Activated CD4-positive, alpha-beta memory T cell treated with anti-CD3 and anti-CD28 coated beads, Interleukin-2, amount 10 ng/mL, durations not matched to agents 7 days and 5 days (primary cell): ENCODE data around the gene GRIK2. TPM values are rescaled to one million over a fixed set of nuclear protein-coding genes. Genes with fewer than 3 reads are reported as not detected.

Experiments
- CTCF ChIA-PET: fragments of 350-600 bp; sonication (Branson Sonifier 250); formaldehyde crosslinking; loops from one replicate; lab custom pipeline; 2021; ENCODE audit warnings: antibody characterized with exemption, inconsistent platforms; lab: Charles Lee
- POLR2A ChIA-PET: fragments of 350-600 bp; sonication (Branson Sonifier 250); formaldehyde crosslinking; loops from one replicate; lab custom pipeline; 2021; ENCODE audit warnings: antibody characterized with exemption; lab: Charles Lee
- DNase-seq: peaks from one replicate; pipeline ENCODE4 v3.0.0-alpha.2; 2020
- H3K27ac Mint-ChIP-seq: one replicate; pipeline ENCODE4 v1.8.0; 2021; ENCODE audit warnings: mild to moderate bottlenecking, mixed read lengths
- H3K27me3 Mint-ChIP-seq: one replicate; pipeline ENCODE4 v1.8.0; 2021; ENCODE audit warnings: mixed read lengths
- H3K36me3 Mint-ChIP-seq: one replicate; pipeline ENCODE4 v1.8.0; 2021; ENCODE audit warnings: low read depth, mixed read lengths
- H3K4me1 Mint-ChIP-seq: one replicate; pipeline ENCODE4 v1.8.0; 2021; ENCODE audit warnings: mixed read lengths
- H3K4me3 Mint-ChIP-seq: one replicate; pipeline ENCODE4 v1.8.0; 2021; ENCODE audit warnings: mild to moderate bottlenecking, mixed read lengths
- H3K9me3 Mint-ChIP-seq: one replicate; pipeline ENCODE4 v1.8.0; 2021; ENCODE audit warnings: mixed read lengths
- total RNA-seq, 2 experiments: library from RNA; stranded (reverse); gene quantifications; one replicate each; pipeline ENCODE4 v1.2.3, GENCODE V29; 2021

Gene GRIK2
- total RNA-seq, 2 experiments from 2014 or later, result not detected

DNA sequence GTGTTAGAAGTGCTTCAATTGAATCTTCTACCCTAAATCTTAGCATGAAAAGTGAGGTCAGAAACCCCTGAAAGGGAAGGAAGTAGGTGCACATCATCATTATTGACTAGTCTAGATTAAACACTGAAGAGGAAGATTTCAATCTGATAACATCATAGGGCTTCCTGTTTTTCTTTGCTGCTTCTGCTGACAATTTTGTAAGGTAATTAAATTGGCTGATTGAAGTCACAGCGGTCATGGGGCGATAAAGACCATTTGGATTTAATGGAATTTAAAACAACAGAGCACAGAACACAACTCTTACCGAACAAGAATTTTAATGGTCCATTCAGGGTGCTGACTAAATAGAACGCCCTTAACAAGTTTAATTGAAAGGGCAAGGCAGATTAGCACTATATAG, 11.3 kb downstream of the GRIK2 start:
- ChIA-PET POLR2A (no interaction called here), CTCF (no interaction called here)
- Mint-ChIP-seq H3K27me3 (peaks cover 31% of the 10 kb centered on the region), H3K27ac (no peak overlapping the region), H3K9me3 (peaks cover 2% of the 10 kb centered on the region), H3K4me1 (peaks cover 1% of the 10 kb centered on the region), H3K4me3 (no peak overlapping the region), H3K36me3 (peaks cover 3% of the 10 kb centered on the region)
- no peak for DNase-seq

GRCh38 chr6:101413773-101414172, 20.3 kb downstream of the GRIK2 start:
- ChIA-PET POLR2A (no interaction called here), CTCF (no interaction called here)
- DNase-seq, result no peak
- Mint-ChIP-seq H3K4me3 (no peak overlapping the region), H3K36me3 (no peaks in the 10 kb centered on the region), H3K9me3 (no peaks in the 10 kb centered on the region), H3K27me3 (no peaks in the 10 kb centered on the region), H3K27ac (no peak overlapping the region), H3K4me1 (no peaks in the 10 kb centered on the region)

GRCh38 chr6:101417900-101418299, 24.4 kb downstream of the GRIK2 start:
- no peak for DNase-seq
- no peak overlapping the region for H3K27ac Mint-ChIP-seq
- H3K4me1 Mint-ChIP-seq, result no peaks in the 10 kb centered on the region
- no peak overlapping the region for H3K4me3 Mint-ChIP-seq
- H3K36me3 Mint-ChIP-seq, result no peaks in the 10 kb centered on the region
- no peaks in the 10 kb centered on the region for H3K9me3 Mint-ChIP-seq
- CTCF ChIA-PET, result no interaction called here
- H3K27me3 Mint-ChIP-seq, result no peaks in the 10 kb centered on the region
- POLR2A ChIA-PET, result no interaction called here

DNA sequence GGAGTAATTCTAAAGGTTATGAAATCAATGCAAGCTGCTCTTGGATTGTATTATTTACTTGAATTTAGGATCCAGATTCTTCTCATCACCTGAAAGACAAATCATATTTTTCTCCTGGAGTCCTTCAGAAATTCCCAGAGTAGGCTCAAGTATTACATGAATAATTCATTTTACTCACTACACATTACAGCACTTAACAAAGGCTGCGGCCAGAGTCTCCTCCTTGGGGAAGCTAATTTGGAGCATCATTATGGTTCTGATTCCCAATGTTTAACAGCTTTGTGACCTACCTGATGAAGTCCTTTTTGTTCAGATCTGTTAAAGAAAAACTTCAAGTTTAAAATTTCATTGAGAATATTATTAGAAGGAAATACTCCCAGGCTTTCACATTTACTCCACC, 28.7 kb downstream of the GRIK2 start:
- no peaks in the 10 kb centered on the region for H3K9me3 Mint-ChIP-seq
- no peak overlapping the region for H3K4me3 Mint-ChIP-seq
- DNase-seq, result no peak
- no peak overlapping the region for H3K27ac Mint-ChIP-seq
- H3K4me1 Mint-ChIP-seq, result no peaks in the 10 kb centered on the region
- POLR2A ChIA-PET, result no interaction called here
- CTCF ChIA-PET, result no interaction called here
- H3K36me3 Mint-ChIP-seq, result no peaks in the 10 kb centered on the region
- H3K27me3 Mint-ChIP-seq, result no peaks in the 10 kb centered on the region

DNA sequence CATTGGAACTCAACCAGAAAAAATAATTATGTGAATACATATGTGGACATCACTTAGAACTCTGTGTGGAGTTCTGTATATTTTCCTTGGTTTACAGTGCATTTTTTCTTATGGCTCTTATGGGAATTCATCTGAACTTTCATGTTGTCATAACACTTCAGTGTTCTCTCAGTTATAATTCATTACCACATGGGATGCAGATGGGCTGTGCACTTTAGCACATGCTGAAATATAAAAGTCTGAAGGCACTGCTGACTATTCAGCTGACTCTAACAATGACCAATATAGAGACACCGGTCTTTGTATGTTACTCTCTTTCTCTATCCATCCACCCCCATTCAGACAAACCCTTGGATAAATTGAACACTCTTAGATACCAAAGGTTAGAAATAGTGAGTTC, 29.3 kb downstream of the GRIK2 start:
- H3K9me3 Mint-ChIP-seq, result no peaks in the 10 kb centered on the region
- ChIA-PET CTCF (no interaction called here), POLR2A (no interaction called here)
- H3K27me3 Mint-ChIP-seq, result no peaks in the 10 kb centered on the region
- no peak for DNase-seq
- no peak overlapping the region for H3K4me3 Mint-ChIP-seq
- H3K36me3 Mint-ChIP-seq, result no peaks in the 10 kb centered on the region
- H3K4me1 Mint-ChIP-seq, result no peaks in the 10 kb centered on the region
- H3K27ac Mint-ChIP-seq, result no peak overlapping the region

- H3K4me3 Mint-ChIP-seq, result no peak overlapping the region
- no peaks in the 10 kb centered on the region for H3K36me3 Mint-ChIP-seq
- H3K27ac Mint-ChIP-seq, result no peak overlapping the region
- ChIA-PET CTCF (no interaction called here), POLR2A (no interaction called here)
- H3K27me3 Mint-ChIP-seq, result no peaks in the 10 kb centered on the region
- no peak for DNase-seq
- no peaks in the 10 kb centered on the region for H3K9me3 Mint-ChIP-seq
- no peaks in the 10 kb centered on the region for H3K4me1 Mint-ChIP-seq
Measured at GRCh38 chr6:101429270-101429669, 35.8 kb downstream of the GRIK2 start.

DNA sequence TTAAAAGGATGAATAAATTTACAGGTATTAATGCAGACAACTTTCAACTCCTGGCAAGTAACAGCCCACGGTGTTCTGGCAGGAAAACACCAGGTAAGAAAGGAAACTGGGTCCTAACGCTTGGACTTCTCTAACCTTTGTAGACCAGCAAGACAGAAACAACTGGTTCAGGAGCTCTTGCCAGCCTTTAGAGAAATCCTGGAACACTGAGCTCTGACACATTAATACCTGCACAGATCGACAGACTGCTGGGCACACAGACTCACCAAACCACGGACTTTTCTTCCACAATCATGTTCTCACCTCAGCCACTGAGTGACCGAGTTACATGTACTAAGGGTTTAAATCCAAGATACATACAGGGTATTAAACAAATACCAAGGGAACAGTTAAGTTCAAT, 36.3 kb downstream of the GRIK2 start:
- no peaks in the 10 kb centered on the region for H3K36me3 Mint-ChIP-seq
- no peak overlapping the region for H3K27ac Mint-ChIP-seq
- H3K9me3 Mint-ChIP-seq, result no peaks in the 10 kb centered on the region
- DNase-seq, result no peak
- POLR2A ChIA-PET, result no interaction called here
- H3K4me3 Mint-ChIP-seq, result no peak overlapping the region
- CTCF ChIA-PET, result no interaction called here
- no peaks in the 10 kb centered on the region for H3K4me1 Mint-ChIP-seq
- no peaks in the 10 kb centered on the region for H3K27me3 Mint-ChIP-seq

GRCh38 chr6:101433141-101433540, 39.6 kb downstream of the GRIK2 start:
- no peak for DNase-seq
- Mint-ChIP-seq H3K9me3 (no peaks in the 10 kb centered on the region), H3K4me1 (no peaks in the 10 kb centered on the region), H3K27ac (no peak overlapping the region), H3K27me3 (no peaks in the 10 kb centered on the region), H3K36me3 (no peaks in the 10 kb centered on the region), H3K4me3 (no peak overlapping the region)
- ChIA-PET POLR2A (no interaction called here), CTCF (no interaction called here)

DNA sequence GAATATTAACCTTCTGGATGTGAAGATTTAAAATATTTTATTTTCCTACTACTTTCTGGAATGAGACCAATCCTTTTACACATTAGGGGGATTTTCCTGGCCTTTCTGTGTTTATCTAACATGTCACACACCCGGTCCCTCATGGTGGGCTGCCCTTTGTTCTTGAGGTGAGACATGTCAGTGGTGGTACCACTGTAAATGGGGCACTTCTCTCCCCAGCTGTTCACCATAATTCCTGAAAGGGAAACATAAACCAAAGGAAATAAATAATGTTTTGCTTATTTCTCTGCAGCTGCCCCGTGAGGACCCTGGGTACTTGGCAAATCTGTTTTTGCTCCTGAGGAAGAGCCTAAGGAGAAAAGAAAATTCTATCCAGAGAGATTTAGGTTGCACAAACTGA, 41.1 kb downstream of the GRIK2 start:
- no peak overlapping the region for H3K4me3 Mint-ChIP-seq
- ChIA-PET POLR2A (no interaction called here), CTCF (no interaction called here)
- H3K9me3 Mint-ChIP-seq, result no peaks in the 10 kb centered on the region
- no peak overlapping the region for H3K27ac Mint-ChIP-seq
- H3K36me3 Mint-ChIP-seq, result no peaks in the 10 kb centered on the region
- no peaks in the 10 kb centered on the region for H3K4me1 Mint-ChIP-seq
- no peak for DNase-seq
- H3K27me3 Mint-ChIP-seq, result no peaks in the 10 kb centered on the region

GRCh38 chr6:101435038-101435437, 41.5 kb downstream of the GRIK2 start:
- POLR2A ChIA-PET, result no interaction called here

DNA sequence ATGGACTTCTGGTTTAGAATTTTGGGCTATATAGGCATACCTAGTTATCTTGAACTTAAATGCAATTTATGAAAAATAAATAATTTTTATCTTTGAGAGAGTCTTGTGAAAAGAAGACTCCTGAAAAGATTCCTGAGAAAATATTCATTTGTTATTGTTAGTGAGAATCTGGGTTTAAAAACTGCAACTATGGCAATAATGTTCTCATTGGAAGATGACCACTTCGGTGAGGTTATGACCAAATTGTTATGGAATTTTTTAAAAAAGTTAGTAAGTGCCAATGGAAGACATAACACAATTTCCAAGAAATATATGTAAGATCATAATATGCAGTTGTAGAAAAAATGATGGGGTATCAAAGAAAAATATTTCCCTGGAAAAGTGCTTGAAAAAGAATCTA, 46.3 kb downstream of the GRIK2 start:
- H3K4me3 Mint-ChIP-seq, result no peak overlapping the region
- POLR2A ChIA-PET, result no interaction called here
- DNase-seq, result no peak
- H3K27ac Mint-ChIP-seq, result no peak overlapping the region
- no peaks in the 10 kb centered on the region for H3K4me1 Mint-ChIP-seq
- no peaks in the 10 kb centered on the region for H3K27me3 Mint-ChIP-seq
- CTCF ChIA-PET, result no interaction called here
- peaks cover 6% of the 10 kb centered on the region for H3K9me3 Mint-ChIP-seq
- H3K36me3 Mint-ChIP-seq, result no peaks in the 10 kb centered on the region

More at GRCh38 chr6:101435038-101435437, 41.5 kb downstream of the GRIK2 start:
- CTCF ChIA-PET, result no interaction called here
- Mint-ChIP-seq H3K27me3 (no peaks in the 10 kb centered on the region), H3K4me1 (no peaks in the 10 kb centered on the region), H3K36me3 (no peaks in the 10 kb centered on the region), H3K4me3 (no peak overlapping the region), H3K9me3 (no peaks in the 10 kb centered on the region), H3K27ac (no peak overlapping the region)
- no peak for DNase-seq

GRCh38 chr6:101443315-101443714, 49.8 kb downstream of the GRIK2 start:
- Mint-ChIP-seq H3K9me3 (peaks cover 6% of the 10 kb centered on the region), H3K4me3 (no peak overlapping the region), H3K4me1 (no peaks in the 10 kb centered on the region), H3K36me3 (no peaks in the 10 kb centered on the region), H3K27me3 (no peaks in the 10 kb centered on the region), H3K27ac (no peak overlapping the region)
- ChIA-PET CTCF (no interaction called here), POLR2A (no interaction called here)
- DNase-seq, result no peak

- DNase-seq, result no peak
- Mint-ChIP-seq H3K36me3 (no peaks in the 10 kb centered on the region), H3K4me1 (no peaks in the 10 kb centered on the region), H3K4me3 (no peak overlapping the region), H3K27ac (no peak overlapping the region), H3K27me3 (no peaks in the 10 kb centered on the region), H3K9me3 (peaks cover 6% of the 10 kb centered on the region)
- CTCF ChIA-PET, result no interaction called here
- POLR2A ChIA-PET, result no interaction called here
Measured at GRCh38 chr6:101444717-101445116, 51.2 kb downstream of the GRIK2 start.

DNA sequence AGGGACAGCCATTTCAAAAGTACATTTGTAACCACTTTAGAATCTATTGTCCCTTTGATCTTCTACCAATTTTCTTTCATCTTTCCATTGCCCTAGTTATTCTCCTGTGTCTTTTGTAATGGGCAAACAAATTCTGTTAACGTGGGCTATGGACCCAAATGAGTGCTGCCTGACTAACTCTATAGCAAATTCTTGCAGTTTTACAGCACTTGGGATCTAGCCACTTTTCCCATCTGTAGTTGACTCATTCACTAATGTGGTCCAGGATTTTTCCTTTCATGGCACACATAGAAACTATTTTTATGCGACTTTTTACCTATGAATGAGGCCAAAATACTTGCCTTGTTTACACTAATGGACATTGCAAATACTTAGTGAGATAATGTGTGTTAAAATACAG, 52.0 kb downstream of the GRIK2 start:
- ChIA-PET CTCF (no interaction called here), POLR2A (no interaction called here)
- DNase-seq, result no peak
- no peaks in the 10 kb centered on the region for H3K4me1 Mint-ChIP-seq
- no peaks in the 10 kb centered on the region for H3K36me3 Mint-ChIP-seq
- no peaks in the 10 kb centered on the region for H3K27me3 Mint-ChIP-seq
- H3K4me3 Mint-ChIP-seq, result no peak overlapping the region
- H3K27ac Mint-ChIP-seq, result no peak overlapping the region
- peaks cover 6% of the 10 kb centered on the region for H3K9me3 Mint-ChIP-seq

- POLR2A ChIA-PET, result no interaction called here
- DNase-seq, result no peak
- H3K27ac Mint-ChIP-seq, result no peak overlapping the region
- no peaks in the 10 kb centered on the region for H3K4me1 Mint-ChIP-seq
- H3K36me3 Mint-ChIP-seq, result no peaks in the 10 kb centered on the region
- no peak overlapping the region for H3K4me3 Mint-ChIP-seq
- CTCF ChIA-PET, result no interaction called here
- no peaks in the 10 kb centered on the region for H3K9me3 Mint-ChIP-seq
- no peaks in the 10 kb centered on the region for H3K27me3 Mint-ChIP-seq
Measured at GRCh38 chr6:101450901-101451300, 57.4 kb downstream of the GRIK2 start.
